ENCODE data around the gene HTR3B. TPM values are rescaled to one million over a fixed set of nuclear protein-coding genes. Genes with fewer than 3 reads are reported as not detected.
"Not testable (repeated sequence)": the region's sequence is repeated elsewhere in the genome, so short reads cannot be mapped to it uniquely, and the experiment has no call there.

Gene HTR3B
- total RNA-seq, 1 donor from 2014 or later: not detected

- Mint-ChIP-seq H3K4me3 (no peak overlapping the region), H3K27me3 (ENCODE audit: insufficient read depth, low read depth) (peaks cover 7% of the 10 kb centered on the region), H3K27ac (no peak overlapping the region), H3K9me3 (no peaks in the 10 kb centered on the region), H3K4me1 (peaks cover 2% of the 10 kb centered on the region), H3K36me3 (no peaks in the 10 kb centered on the region)
- peaks cover 8% of the 10 kb centered on the region for H3K4me1 ChIP-seq
- TF ChIP-seq, protein P1, sequence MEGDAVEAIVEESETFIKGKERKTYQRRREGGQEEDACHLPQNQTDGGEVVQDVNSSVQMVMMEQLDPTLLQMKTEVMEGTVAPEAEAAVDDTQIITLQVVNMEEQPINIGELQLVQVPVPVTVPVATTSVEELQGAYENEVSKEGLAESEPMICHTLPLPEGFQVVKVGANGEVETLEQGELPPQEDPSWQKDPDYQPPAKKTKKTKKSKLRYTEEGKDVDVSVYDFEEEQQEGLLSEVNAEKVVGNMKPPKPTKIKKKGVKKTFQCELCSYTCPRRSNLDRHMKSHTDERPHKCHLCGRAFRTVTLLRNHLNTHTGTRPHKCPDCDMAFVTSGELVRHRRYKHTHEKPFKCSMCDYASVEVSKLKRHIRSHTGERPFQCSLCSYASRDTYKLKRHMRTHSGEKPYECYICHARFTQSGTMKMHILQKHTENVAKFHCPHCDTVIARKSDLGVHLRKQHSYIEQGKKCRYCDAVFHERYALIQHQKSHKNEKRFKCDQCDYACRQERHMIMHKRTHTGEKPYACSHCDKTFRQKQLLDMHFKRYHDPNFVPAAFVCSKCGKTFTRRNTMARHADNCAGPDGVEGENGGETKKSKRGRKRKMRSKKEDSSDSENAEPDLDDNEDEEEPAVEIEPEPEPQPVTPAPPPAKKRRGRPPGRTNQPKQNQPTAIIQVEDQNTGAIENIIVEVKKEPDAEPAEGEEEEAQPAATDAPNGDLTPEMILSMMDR (IDR thresholded peaks at IDR 0.05): no peak
- no peak for TF ChIP-seq EZH2 (IDR thresholded peaks at IDR 0.05)
- no peak for TF ChIP-seq EZH2phosphoT487 (IDR thresholded peaks at IDR 0.05)
- no peak overlapping the region for H2AFZ ChIP-seq (replicated peaks)
- no peak overlapping the region for H3K27ac ChIP-seq
- H3K27me3 ChIP-seq: no peaks in the 10 kb centered on the region
- no peak overlapping the region for H3K9ac ChIP-seq
- no peak for DNase-seq (ENCODE audit: low spot score)
- no peaks in the 10 kb centered on the region for H3K79me2 ChIP-seq (ENCODE audit: low read depth)
- no peaks in the 10 kb centered on the region for H3F3A ChIP-seq (ENCODE audit: low read depth)
- H3K36me3 ChIP-seq: no peaks in the 10 kb centered on the region
- no peak overlapping the region for H3K4me3 ChIP-seq
- H4K20me1 ChIP-seq (ENCODE audit: low read depth): no peaks in the 10 kb centered on the region
- H3K9me3 ChIP-seq (ENCODE audit: low read depth): no peaks in the 10 kb centered on the region
- H3K4me2 ChIP-seq: no peak overlapping the region
Observed at GRCh38 chr11:113908098-113908497, 3.5 kb downstream of the HTR3B start.

DNA sequence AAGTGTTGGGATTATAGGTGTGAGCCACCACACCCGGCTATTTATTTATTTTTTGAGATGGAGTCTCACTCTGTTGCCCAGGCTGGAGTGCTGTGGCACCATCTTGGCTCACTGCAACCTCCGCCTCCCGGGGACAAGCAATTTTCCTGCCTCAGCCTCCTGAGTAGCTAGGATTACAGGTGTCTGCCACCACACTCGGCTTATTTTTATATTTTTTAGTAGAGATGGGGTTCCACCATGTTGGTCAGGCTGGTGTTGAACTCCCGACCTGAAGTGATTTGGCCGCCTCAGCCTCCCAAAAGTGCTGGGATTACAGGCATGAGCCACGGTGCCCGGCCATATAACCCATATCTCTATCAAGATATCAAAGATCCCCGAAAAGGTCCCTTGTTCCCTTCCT lies 6.9 kb downstream of the HTR3B start:
- not testable (repeated sequence) for H3K36me3 ChIP-seq; H3K4me2 ChIP-seq; H3K27ac ChIP-seq; H3K9me3 Mint-ChIP-seq; H3K9ac ChIP-seq; H4K20me1 ChIP-seq (ENCODE audit: low read depth); H3K79me2 ChIP-seq (ENCODE audit: low read depth); H3K9me3 ChIP-seq (ENCODE audit: low read depth); H3F3A ChIP-seq (ENCODE audit: low read depth); DNase-seq (ENCODE audit: low spot score); H3K4me3 Mint-ChIP-seq; H3K36me3 Mint-ChIP-seq; H3K4me1 Mint-ChIP-seq; H3K4me3 ChIP-seq; H3K27me3 Mint-ChIP-seq (ENCODE audit: insufficient read depth, low read depth); H3K27ac Mint-ChIP-seq; H3K27me3 ChIP-seq; H2AFZ ChIP-seq (replicated peaks); H3K4me1 ChIP-seq

GRCh38 chr11:113923572-113923971 lies 19.0 kb downstream of the HTR3B start:
- Histone ChIP-seq H3K27me3 (no peaks in the 10 kb centered on the region), H3K4me2 (peak overlapping the region; percentile 1), H3K9me3 (ENCODE audit: low read depth) (no peaks in the 10 kb centered on the region), H3K27ac (no peak overlapping the region), H4K20me1 (ENCODE audit: low read depth) (no peaks in the 10 kb centered on the region), H3F3A (ENCODE audit: low read depth) (no peaks in the 10 kb centered on the region), H3K36me3 (no peaks in the 10 kb centered on the region), H3K4me1 (peaks cover 9% of the 10 kb centered on the region), H3K79me2 (ENCODE audit: low read depth) (no peaks in the 10 kb centered on the region), H2AFZ (replicated peaks) (no peak overlapping the region), H3K4me3 (no peak overlapping the region), H3K9ac (no peak overlapping the region)
- Mint-ChIP-seq H3K4me3 (no peak overlapping the region), H3K27me3 (ENCODE audit: insufficient read depth, low read depth) (no peaks in the 10 kb centered on the region), H3K4me1 (no peaks in the 10 kb centered on the region), H3K9me3 (no peaks in the 10 kb centered on the region), H3K36me3 (no peaks in the 10 kb centered on the region), H3K27ac (no peak overlapping the region)
- no peak for DNase-seq (ENCODE audit: low spot score)
- TF ChIP-seq EZH2phosphoT487 (IDR thresholded peaks at IDR 0.05) (no peak), EZH2 (IDR thresholded peaks at IDR 0.05) (no peak)
- TF ChIP-seq, protein P1 (IDR thresholded peaks at IDR 0.05): no peak

GRCh38 chr11:113926273-113927197 lies 21.9 kb downstream of the HTR3B start:
- no peaks in the 10 kb centered on the region for H3K27me3 ChIP-seq
- H2AFZ ChIP-seq (replicated peaks): no peak overlapping the region
- TF ChIP-seq EZH2phosphoT487 (IDR thresholded peaks at IDR 0.05) (no peak), EZH2 (IDR thresholded peaks at IDR 0.05) (no peak)
- TF ChIP-seq, protein P1 (IDR thresholded peaks at IDR 0.05): no peak
- H3K27ac ChIP-seq: no peak overlapping the region
- no peaks in the 10 kb centered on the region for H3K36me3 Mint-ChIP-seq
- H3K4me1 ChIP-seq: peaks cover 9% of the 10 kb centered on the region
- H3K79me2 ChIP-seq (ENCODE audit: low read depth): no peaks in the 10 kb centered on the region
- H3K9me3 Mint-ChIP-seq: no peaks in the 10 kb centered on the region
- H3K4me1 Mint-ChIP-seq: no peaks in the 10 kb centered on the region
- no peaks in the 10 kb centered on the region for H4K20me1 ChIP-seq (ENCODE audit: low read depth)
- H3K27ac Mint-ChIP-seq: no peak overlapping the region
- H3K36me3 ChIP-seq: no peaks in the 10 kb centered on the region
- no peaks in the 10 kb centered on the region for H3F3A ChIP-seq (ENCODE audit: low read depth)
- no peak overlapping the region for H3K4me3 ChIP-seq
- DNase-seq (ENCODE audit: low spot score): no peak
- no peaks in the 10 kb centered on the region for H3K27me3 Mint-ChIP-seq (ENCODE audit: insufficient read depth, low read depth)
- H3K9ac ChIP-seq: no peak overlapping the region
- H3K4me3 Mint-ChIP-seq: no peak overlapping the region
- H3K9me3 ChIP-seq (ENCODE audit: low read depth): no peaks in the 10 kb centered on the region
- H3K4me2 ChIP-seq: no peak overlapping the region

Measured in neural progenitor cell (in vitro differentiated cells).